Measurements from ENCODE around the gene ZNF669. TPM values are rescaled to one million over a fixed set of nuclear protein-coding genes. Genes with fewer than 3 reads are reported as not detected.
"Not testable (repeated sequence)": the region's sequence is repeated elsewhere in the genome, so short reads cannot be mapped to it uniquely, and the experiment has no call there.

ZNF669 gene
- total RNA-seq, 4 donors from 2014 or later, result 5.3 to 10.7 (median 7.1) TPM

GRCh38 chr1:247131236-247131635 is 27.1 kb upstream of the ZNF669 start:
- WGBS, 2 donors (ENCODE audit: low coverage in 1 of 2), result 93% methylated on average over 2 of the region's 10 CpGs; no CpG with 5 or more reads in 1 of the 2 donors
- ATAC-seq, result no peak
- peaks cover 0 to 30% of the 10 kb centered on the region in 2 donors for H3K36me3 ChIP-seq
- H3K27ac ChIP-seq, result no peak overlapping the region
- TF ChIP-seq CTCF (IDR thresholded peaks at IDR 0.05), result no peak
- TF ChIP-seq POLR2AphosphoS5 (IDR thresholded peaks at IDR 0.05), result no peak
- TF ChIP-seq EP300 (IDR thresholded peaks at IDR 0.05), result no peak
- TF ChIP-seq POLR2A (IDR thresholded peaks at IDR 0.05), result no peak
- peaks cover 0 to 63% (median 0%) of the 10 kb centered on the region in 3 donors for H3K9me3 ChIP-seq
- peaks cover 0 to 6% (median 0%) of the 10 kb centered on the region in 3 donors for H3K4me1 ChIP-seq
- no peak overlapping the region for H3K4me3 ChIP-seq
- no peaks in the 10 kb centered on the region for H3K27me3 ChIP-seq

- peaks cover 0 to 27% (median 0%) of the 10 kb centered on the region in 3 donors for H3K9me3 ChIP-seq
- H3K27ac ChIP-seq, ATAC-seq, H3K27me3 ChIP-seq, H3K4me1 ChIP-seq: not testable (repeated sequence)
- H3K4me3 ChIP-seq, result peak overlapping the region in 1 of 2 donors; percentile 12
- 29 to 78% methylated on average over 2 to 13 of the region's 18 CpGs for WGBS, 2 donors (ENCODE audit: low coverage in 1 of 2)
- peaks cover 0 to 23% of the 10 kb centered on the region in 2 donors for H3K36me3 ChIP-seq
These were observed 23.5 kb upstream of the ZNF669 start for GRCh38 chr1:247127519-247128282.

GRCh38 chr1:247126601-247127000 is 22.4 kb upstream of the ZNF669 start:
- peaks cover 0 to 14% of the 10 kb centered on the region in 2 donors for H3K36me3 ChIP-seq
- not testable (repeated sequence) for H3K4me1 ChIP-seq, H3K27me3 ChIP-seq, H3K4me3 ChIP-seq, H3K27ac ChIP-seq
- no CpG with 5 or more reads among the region's 46 CpGs for WGBS, 2 donors (ENCODE audit: low coverage in 1 of 2)
- peaks cover 0 to 18% (median 0%) of the 10 kb centered on the region in 3 donors for H3K9me3 ChIP-seq
- ATAC-seq, result peak; percentile 76

- no CpG with 5 or more reads among the region's 25 CpGs for WGBS, 2 donors (ENCODE audit: low coverage in 1 of 2)
- peak; percentile 100 for ATAC-seq
- H3K9me3 ChIP-seq, result peaks cover 0 to 13% (median 0%) of the 10 kb centered on the region in 3 donors
These were observed 22.0 kb upstream of the ZNF669 start for GRCh38 chr1:247126166-247126565.

GRCh38 chr1:247121382-247121781 is 17.2 kb upstream of the ZNF669 start:
- Histone ChIP-seq H3K36me3 (no peaks in the 10 kb centered on the region), H3K9me3 (no peaks in the 10 kb centered on the region), H3K27me3 (no peaks in the 10 kb centered on the region), H3K27ac (no peak overlapping the region), H3K4me1 (no peaks in the 10 kb centered on the region), H3K4me3 (no peak overlapping the region)
- no peak for ATAC-seq
- WGBS, 2 donors (ENCODE audit: low coverage in 1 of 2), result 60 to 78% methylated on average over 6 of the region's 6 CpGs
- TF ChIP-seq POLR2A (IDR thresholded peaks at IDR 0.05) (no peak), EP300 (IDR thresholded peaks at IDR 0.05) (no peak), POLR2AphosphoS5 (IDR thresholded peaks at IDR 0.05) (no peak), CTCF (IDR thresholded peaks at IDR 0.05) (no peak)

More at GRCh38 chr1:247126166-247126565, 22.0 kb upstream of the ZNF669 start:
- H3K4me3 ChIP-seq, H3K27ac ChIP-seq, H3K27me3 ChIP-seq, H3K4me1 ChIP-seq, H3K36me3 ChIP-seq: not testable (repeated sequence)

- no CpG with 5 or more reads among the region's 4 CpGs for WGBS, 2 donors (ENCODE audit: low coverage in 1 of 2)
- not testable (repeated sequence) for ATAC-seq, H3K9me3 ChIP-seq, H3K4me1 ChIP-seq, H3K27ac ChIP-seq, H3K36me3 ChIP-seq, H3K4me3 ChIP-seq, H3K27me3 ChIP-seq
These were observed 16.2 kb upstream of the ZNF669 start for GRCh38 chr1:247120408-247120668.

GRCh38 chr1:247119600-247120407 is 15.6 kb upstream of the ZNF669 start:
- Histone ChIP-seq H3K4me3 (no peak overlapping the region), H3K4me1 (no peaks in the 10 kb centered on the region), H3K27ac (no peak overlapping the region), H3K27me3 (no peaks in the 10 kb centered on the region), H3K36me3 (no peaks in the 10 kb centered on the region), H3K9me3 (no peaks in the 10 kb centered on the region)
- TF ChIP-seq EP300 (IDR thresholded peaks at IDR 0.05) (no peak), CTCF (IDR thresholded peaks at IDR 0.05) (no peak), POLR2AphosphoS5 (IDR thresholded peaks at IDR 0.05) (no peak), POLR2A (IDR thresholded peaks at IDR 0.05) (no peak)
- WGBS, 2 donors (ENCODE audit: low coverage in 1 of 2), result 80 to 100% methylated on average over 1 of the region's 22 CpGs
- ATAC-seq, result no peak

Measured in gastroesophageal sphincter (tissue), 4 donors.